GM23338 (cell line): ENCODE measurements around the gene KIAA0232. TPM values are rescaled to one million over a fixed set of nuclear protein-coding genes. Genes with fewer than 3 reads are reported as not detected.

ENCODE experiments used
- ATAC-seq: fragments of 200-7000 bp; cut with Tn5 transposase; 3 replicates; pipeline ENCODE4 v1.9.1; 2020
- DNase-seq: peaks from one replicate; pipeline ENCODE4 v3.0.0-alpha.2; 2015; ENCODE audit warnings: low spot score
- H2AFZ ChIP-seq: fragments of 200-600 bp; sonication (generic); 2 replicates; pipeline ENCODE4 v1.8.0; 2016; ENCODE audit warnings: antibody characterized with exemption, mild to moderate bottlenecking, moderate library complexity
- H3F3A ChIP-seq: fragments of 200-600 bp; sonication (generic); replicated peaks from 2 replicates; pipeline ENCODE4 v1.8.0; 2017; ENCODE audit warnings: antibody characterized with exemption, mixed run types, low read depth
- H3K27ac ChIP-seq: fragments of 200-600 bp; sonication (generic); 2 replicates; pipeline ENCODE4 v1.6.1; 2016; ENCODE audit warnings: low read depth
- H3K27me3 ChIP-seq: fragments of 200-600 bp; sonication (generic); 2 replicates; pipeline ENCODE4 v1.8.0; 2016; ENCODE audit warnings: mild to moderate bottlenecking, mixed run types, moderate library complexity; ENCODE audit not compliant: insufficient read depth
- H3K36me3 ChIP-seq: fragments of 200-600 bp; sonication (generic); 2 replicates; pipeline ENCODE4 v1.8.0; 2016; ENCODE audit warnings: mild to moderate bottlenecking; ENCODE audit not compliant: insufficient read depth
- H3K4me1 ChIP-seq: fragments of 200-600 bp; sonication (generic); 2 replicates; pipeline ENCODE4 v1.8.0; 2016; ENCODE audit warnings: mild to moderate bottlenecking, moderate library complexity; ENCODE audit not compliant: insufficient read depth
- H3K4me2 ChIP-seq: fragments of 200-600 bp; sonication (generic); 2 replicates; pipeline ENCODE4 v1.7.1; 2017; ENCODE audit warnings: mixed run types
- H3K4me3 ChIP-seq: fragments of 200-600 bp; sonication (generic); 2 replicates; pipeline ENCODE4 v1.6.1; 2016; ENCODE audit warnings: mixed run types
- H3K79me2 ChIP-seq: fragments of 200-600 bp; sonication (generic); replicated peaks from 2 replicates; pipeline ENCODE4 v1.8.0; 2017; ENCODE audit warnings: mild to moderate bottlenecking; ENCODE audit not compliant: insufficient read depth
- H3K9me2 ChIP-seq: fragments of 200-600 bp; sonication (generic); 2 replicates; pipeline ENCODE4 v1.8.0; 2017; ENCODE audit not compliant: insufficient read depth
- H4K20me1 ChIP-seq: fragments of 200-600 bp; sonication (generic); replicated peaks from 2 replicates; pipeline ENCODE4 v1.8.0; 2017; ENCODE audit warnings: mild to moderate bottlenecking; ENCODE audit not compliant: insufficient read depth
- H3K27ac Mint-ChIP-seq: 2 replicates; pipeline ENCODE4 v1.8.0; 2020; ENCODE audit warnings: inconsistent platforms, mild to moderate bottlenecking, moderate library complexity, mixed read lengths
- H3K27me3 Mint-ChIP-seq: 3 replicates; pipeline ENCODE4 v1.8.0; 2022; ENCODE audit warnings: low read depth, mild to moderate bottlenecking, moderate library complexity, mixed read lengths, inconsistent platforms; ENCODE audit not compliant: insufficient read depth, poor library complexity
- H3K36me3 Mint-ChIP-seq: 3 replicates; pipeline ENCODE4 v1.8.0; 2021; ENCODE audit warnings: low read depth, mild to moderate bottlenecking, inconsistent platforms, moderate library complexity, mixed read lengths
- H3K4me1 Mint-ChIP-seq: 3 replicates; pipeline ENCODE4 v1.8.0; 2020; ENCODE audit warnings: mild to moderate bottlenecking, inconsistent platforms, mixed read lengths
- H3K4me3 Mint-ChIP-seq: 3 replicates; pipeline ENCODE4 v1.8.0; 2021; ENCODE audit warnings: moderate library complexity, mild to moderate bottlenecking, inconsistent platforms, mixed read lengths
- H3K9me3 Mint-ChIP-seq: 3 replicates; pipeline ENCODE4 v1.8.0; 2020; ENCODE audit warnings: moderate library complexity, mild to moderate bottlenecking, inconsistent platforms, mixed read lengths
- CREB1 ChIP-seq: fragments of 250-450 bp; sonication (Bioruptor Pico); IDR thresholded peaks from 2 replicates; pipeline ENCODE4 v1.5.0; 2020; ENCODE audit warnings: low read depth, mild to moderate bottlenecking, moderate library complexity
- EZH2 ChIP-seq: fragments of 200-600 bp; sonication (generic); IDR thresholded peaks from one replicate; pipeline ENCODE4 v1.8.0; 2017; ENCODE audit warnings: antibody characterized with exemption, mild to moderate bottlenecking, low read depth; ENCODE audit not compliant: unreplicated experiment
- EZH2phosphoT487 ChIP-seq: fragments of 200-600 bp; sonication (generic); IDR thresholded peaks from one replicate; pipeline ENCODE4 v1.8.1; 2018; ENCODE audit warnings: antibody characterized with exemption; ENCODE audit not compliant: unreplicated experiment
- JUNB ChIP-seq: IDR thresholded peaks from one replicate; pipeline ENCODE4 v1.6.1; 2016; ENCODE audit warnings: antibody characterized with exemption; ENCODE audit not compliant: unreplicated experiment
- NANOG ChIP-seq: IDR thresholded peaks from 2 replicates; pipeline ENCODE4 v1.6.1; 2016; ENCODE audit warnings: antibody characterized with exemption, borderline replicate concordance
- POLR2AphosphoS5 ChIP-seq: IDR thresholded peaks from 2 replicates; pipeline ENCODE4 v1.6.1; 2016; ENCODE audit warnings: antibody characterized with exemption, low read depth
- STAT1 ChIP-seq: IDR thresholded peaks from one replicate; pipeline ENCODE4 v1.6.1; 2016; ENCODE audit warnings: antibody characterized with exemption; ENCODE audit not compliant: unreplicated experiment
- ZNF331 ChIP-seq: fragments of 250-450 bp; sonication (Bioruptor Pico); IDR thresholded peaks from 2 replicates; pipeline ENCODE4 v1.5.0; 2020; ENCODE audit warnings: low read depth, mild to moderate bottlenecking, moderate library complexity
- ZNF462 ChIP-seq: fragments of 250-450 bp; sonication (Bioruptor Pico); IDR thresholded peaks from 2 replicates; pipeline ENCODE4 v1.5.0; 2020; ENCODE audit warnings: mild to moderate bottlenecking, moderate library complexity
- polyA plus RNA-seq: library from polyadenylated mRNA; unstranded; fragments of >200 nt; fragmentation: Nextera tagmentation; extraction: Ambion mirVana; gene quantifications from 2 replicates; pipeline ENCODE4 v1.2.1, GENCODE V29; 2016
- total RNA-seq: library from RNA; depleted of rRNA; stranded (reverse); fragments of >200 nt; shearing (Covaris generic); gene quantifications from 2 replicates; pipeline ENCODE4 v1.2.3, GENCODE V29; 2014
- TF ChIP-seq, protein P1 (sequence below), 2 experiments: fragments of 200-600 bp in 1 of 2; sonication (generic) in 1 of 2; conservative IDR thresholded peaks; 2 replicates each; pipeline versions ENCODE4 v1.5.1 to v1.6.1; 2016 to 2017; ENCODE audit warnings: antibody characterized with exemption in 2 of 2, low read depth in 2 of 2, mild to moderate bottlenecking in 2 of 2, moderate library complexity in 1 of 2
- TF ChIP-seq, protein P2 (sequence below): IDR thresholded peaks from one replicate; pipeline ENCODE4 v1.6.1; 2018; ENCODE audit warnings: antibody characterized with exemption; ENCODE audit not compliant: unreplicated experiment

KIAA0232 gene
- total and polyA plus RNA-seq, 2 experiments from 2014 or later: 14.3 to 34.9 TPM

GRCh38 chr4:6849691-6850090 is 67.2 kb downstream of the KIAA0232 start:
- Histone ChIP-seq H3K4me3 (no peak overlapping the region), H3K27me3 (no peaks in the 10 kb centered on the region), H3K4me1 (peaks cover 59% of the 10 kb centered on the region), H4K20me1 (peaks cover 15% of the 10 kb centered on the region; the same call in 1 of the 2 replicates), H2AFZ (no peak overlapping the region), H3K27ac (no peak overlapping the region), H3K36me3 (no peaks in the 10 kb centered on the region), H3F3A (no peaks in the 10 kb centered on the region), H3K4me2 (no peak overlapping the region), H3K79me2 (peaks cover 37% of the 10 kb centered on the region), H3K9me2 (no peaks in the 10 kb centered on the region)
- DNase-seq (no peak), ATAC-seq (no peak)
- Mint-ChIP-seq H3K9me3 (peaks cover 12% of the 10 kb centered on the region; the same call in 1 of the 3 replicates), H3K27me3 (peaks cover 5% of the 10 kb centered on the region), H3K4me1 (peaks cover 64% of the 10 kb centered on the region), H3K4me3 (no peak overlapping the region; the same call in 2 of the 3 replicates), H3K27ac (peak overlapping the region; percentile 16; the same call in 1 of the 2 replicates), H3K36me3 (peaks cover 47% of the 10 kb centered on the region)
- no peak for TF ChIP-seq ZNF331 (CRISPR knock-in tag)
- TF ChIP-seq CREB1 (CRISPR knock-in tag): no peak

- H3F3A ChIP-seq: no peaks in the 10 kb centered on the region
- no peak overlapping the region for H3K4me3 ChIP-seq
- peaks cover 14% of the 10 kb centered on the region for H4K20me1 ChIP-seq
- H3K4me1 ChIP-seq: peaks cover 42% of the 10 kb centered on the region
- H3K36me3 ChIP-seq: no peaks in the 10 kb centered on the region
- Mint-ChIP-seq H3K36me3 (peaks cover 43% of the 10 kb centered on the region), H3K27me3 (peaks cover 4% of the 10 kb centered on the region), H3K9me3 (peaks cover 12% of the 10 kb centered on the region; the same call in 1 of the 3 replicates), H3K27ac (no peak overlapping the region), H3K4me1 (peaks cover 49% of the 10 kb centered on the region), H3K4me3 (no peak overlapping the region)
- H3K9me2 ChIP-seq: no peaks in the 10 kb centered on the region
- H3K79me2 ChIP-seq: peaks cover 38% of the 10 kb centered on the region
- H3K4me2 ChIP-seq: no peak overlapping the region
- no peak overlapping the region for H2AFZ ChIP-seq
- ATAC-seq (no peak), DNase-seq (no peak)
- no peaks in the 10 kb centered on the region for H3K27me3 ChIP-seq
- H3K27ac ChIP-seq: no peak overlapping the region
- TF ChIP-seq JUNB (no peak), NANOG (no peak), POLR2AphosphoS5 (no peak), STAT1 (no peak), EZH2phosphoT487 (no peak), CREB1 (CRISPR knock-in tag) (no peak), ZNF462 (CRISPR knock-in tag) (no peak), EZH2 (no peak), ZNF331 (CRISPR knock-in tag) (no peak)
- TF ChIP-seq, protein P1, sequence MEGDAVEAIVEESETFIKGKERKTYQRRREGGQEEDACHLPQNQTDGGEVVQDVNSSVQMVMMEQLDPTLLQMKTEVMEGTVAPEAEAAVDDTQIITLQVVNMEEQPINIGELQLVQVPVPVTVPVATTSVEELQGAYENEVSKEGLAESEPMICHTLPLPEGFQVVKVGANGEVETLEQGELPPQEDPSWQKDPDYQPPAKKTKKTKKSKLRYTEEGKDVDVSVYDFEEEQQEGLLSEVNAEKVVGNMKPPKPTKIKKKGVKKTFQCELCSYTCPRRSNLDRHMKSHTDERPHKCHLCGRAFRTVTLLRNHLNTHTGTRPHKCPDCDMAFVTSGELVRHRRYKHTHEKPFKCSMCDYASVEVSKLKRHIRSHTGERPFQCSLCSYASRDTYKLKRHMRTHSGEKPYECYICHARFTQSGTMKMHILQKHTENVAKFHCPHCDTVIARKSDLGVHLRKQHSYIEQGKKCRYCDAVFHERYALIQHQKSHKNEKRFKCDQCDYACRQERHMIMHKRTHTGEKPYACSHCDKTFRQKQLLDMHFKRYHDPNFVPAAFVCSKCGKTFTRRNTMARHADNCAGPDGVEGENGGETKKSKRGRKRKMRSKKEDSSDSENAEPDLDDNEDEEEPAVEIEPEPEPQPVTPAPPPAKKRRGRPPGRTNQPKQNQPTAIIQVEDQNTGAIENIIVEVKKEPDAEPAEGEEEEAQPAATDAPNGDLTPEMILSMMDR (conservative IDR thresholded peaks at IDR 0.05; ENCODE audit: low read depth in 2 of 2): no peak
- TF ChIP-seq, protein P2, sequence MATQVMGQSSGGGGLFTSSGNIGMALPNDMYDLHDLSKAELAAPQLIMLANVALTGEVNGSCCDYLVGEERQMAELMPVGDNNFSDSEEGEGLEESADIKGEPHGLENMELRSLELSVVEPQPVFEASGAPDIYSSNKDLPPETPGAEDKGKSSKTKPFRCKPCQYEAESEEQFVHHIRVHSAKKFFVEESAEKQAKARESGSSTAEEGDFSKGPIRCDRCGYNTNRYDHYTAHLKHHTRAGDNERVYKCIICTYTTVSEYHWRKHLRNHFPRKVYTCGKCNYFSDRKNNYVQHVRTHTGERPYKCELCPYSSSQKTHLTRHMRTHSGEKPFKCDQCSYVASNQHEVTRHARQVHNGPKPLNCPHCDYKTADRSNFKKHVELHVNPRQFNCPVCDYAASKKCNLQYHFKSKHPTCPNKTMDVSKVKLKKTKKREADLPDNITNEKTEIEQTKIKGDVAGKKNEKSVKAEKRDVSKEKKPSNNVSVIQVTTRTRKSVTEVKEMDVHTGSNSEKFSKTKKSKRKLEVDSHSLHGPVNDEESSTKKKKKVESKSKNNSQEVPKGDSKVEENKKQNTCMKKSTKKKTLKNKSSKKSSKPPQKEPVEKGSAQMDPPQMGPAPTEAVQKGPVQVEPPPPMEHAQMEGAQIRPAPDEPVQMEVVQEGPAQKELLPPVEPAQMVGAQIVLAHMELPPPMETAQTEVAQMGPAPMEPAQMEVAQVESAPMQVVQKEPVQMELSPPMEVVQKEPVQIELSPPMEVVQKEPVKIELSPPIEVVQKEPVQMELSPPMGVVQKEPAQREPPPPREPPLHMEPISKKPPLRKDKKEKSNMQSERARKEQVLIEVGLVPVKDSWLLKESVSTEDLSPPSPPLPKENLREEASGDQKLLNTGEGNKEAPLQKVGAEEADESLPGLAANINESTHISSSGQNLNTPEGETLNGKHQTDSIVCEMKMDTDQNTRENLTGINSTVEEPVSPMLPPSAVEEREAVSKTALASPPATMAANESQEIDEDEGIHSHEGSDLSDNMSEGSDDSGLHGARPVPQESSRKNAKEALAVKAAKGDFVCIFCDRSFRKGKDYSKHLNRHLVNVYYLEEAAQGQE: no peak
These were observed 68.9 kb downstream of the KIAA0232 start for GRCh38 chr4:6851431-6851830.
